ENCODE data around the gene EARS2.

Gene EARS2

DNA sequence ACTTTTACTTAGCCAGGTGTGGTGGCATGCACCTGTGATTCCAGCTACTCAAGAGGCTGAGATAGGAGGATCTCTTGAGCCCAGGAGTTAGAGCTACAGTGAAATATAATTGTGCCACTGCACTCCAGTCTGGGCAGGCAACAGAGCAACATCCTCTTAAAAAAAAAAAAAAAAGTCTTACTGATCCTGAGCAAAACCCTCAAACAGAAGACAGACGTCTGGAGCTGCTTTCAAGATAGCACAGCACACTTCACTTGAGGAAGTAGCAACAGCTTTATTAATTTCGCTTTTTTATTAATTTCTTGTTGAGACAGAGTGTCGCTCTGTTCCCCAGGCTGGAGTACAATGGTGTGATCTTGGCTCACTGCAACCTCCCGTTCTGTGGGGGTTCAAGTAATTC lies 36.6 kb downstream of the EARS2 start:
- TF ChIP-seq, protein P1, sequence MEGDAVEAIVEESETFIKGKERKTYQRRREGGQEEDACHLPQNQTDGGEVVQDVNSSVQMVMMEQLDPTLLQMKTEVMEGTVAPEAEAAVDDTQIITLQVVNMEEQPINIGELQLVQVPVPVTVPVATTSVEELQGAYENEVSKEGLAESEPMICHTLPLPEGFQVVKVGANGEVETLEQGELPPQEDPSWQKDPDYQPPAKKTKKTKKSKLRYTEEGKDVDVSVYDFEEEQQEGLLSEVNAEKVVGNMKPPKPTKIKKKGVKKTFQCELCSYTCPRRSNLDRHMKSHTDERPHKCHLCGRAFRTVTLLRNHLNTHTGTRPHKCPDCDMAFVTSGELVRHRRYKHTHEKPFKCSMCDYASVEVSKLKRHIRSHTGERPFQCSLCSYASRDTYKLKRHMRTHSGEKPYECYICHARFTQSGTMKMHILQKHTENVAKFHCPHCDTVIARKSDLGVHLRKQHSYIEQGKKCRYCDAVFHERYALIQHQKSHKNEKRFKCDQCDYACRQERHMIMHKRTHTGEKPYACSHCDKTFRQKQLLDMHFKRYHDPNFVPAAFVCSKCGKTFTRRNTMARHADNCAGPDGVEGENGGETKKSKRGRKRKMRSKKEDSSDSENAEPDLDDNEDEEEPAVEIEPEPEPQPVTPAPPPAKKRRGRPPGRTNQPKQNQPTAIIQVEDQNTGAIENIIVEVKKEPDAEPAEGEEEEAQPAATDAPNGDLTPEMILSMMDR (IDR thresholded peaks at IDR 0.05; ENCODE audit: low read length, missing control alignments): no peak
- no peak for DNase-seq (ENCODE audit: low read depth)
- no peak overlapping the region for H3K4me3 ChIP-seq (replicated peaks; ENCODE audit: low read depth, low read length)

DNA sequence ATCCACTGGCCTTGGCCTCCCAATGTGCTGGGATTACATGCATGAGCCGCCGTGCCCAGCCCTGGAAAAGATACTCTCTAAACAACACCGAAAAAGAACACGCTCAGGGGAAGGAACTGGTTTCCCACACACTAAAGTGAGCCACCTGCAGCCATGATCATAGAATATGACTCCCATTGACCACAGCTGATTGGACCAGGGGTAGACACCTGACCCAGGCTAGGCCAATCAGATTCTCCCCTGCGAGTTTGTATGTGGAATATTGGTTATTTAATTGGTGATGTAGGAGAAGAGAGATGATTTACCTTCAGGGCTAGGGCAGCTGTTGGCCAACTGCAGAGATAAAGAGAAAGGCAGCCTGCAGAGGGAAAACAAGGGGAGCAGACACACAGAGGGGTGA lies 37.9 kb downstream of the EARS2 start:
- DNase-seq (ENCODE audit: low read depth): no peak
- TF ChIP-seq, protein P1 (IDR thresholded peaks at IDR 0.05; ENCODE audit: low read length, missing control alignments): no peak
- no peak overlapping the region for H3K4me3 ChIP-seq (replicated peaks; ENCODE audit: low read depth, low read length)

DNA sequence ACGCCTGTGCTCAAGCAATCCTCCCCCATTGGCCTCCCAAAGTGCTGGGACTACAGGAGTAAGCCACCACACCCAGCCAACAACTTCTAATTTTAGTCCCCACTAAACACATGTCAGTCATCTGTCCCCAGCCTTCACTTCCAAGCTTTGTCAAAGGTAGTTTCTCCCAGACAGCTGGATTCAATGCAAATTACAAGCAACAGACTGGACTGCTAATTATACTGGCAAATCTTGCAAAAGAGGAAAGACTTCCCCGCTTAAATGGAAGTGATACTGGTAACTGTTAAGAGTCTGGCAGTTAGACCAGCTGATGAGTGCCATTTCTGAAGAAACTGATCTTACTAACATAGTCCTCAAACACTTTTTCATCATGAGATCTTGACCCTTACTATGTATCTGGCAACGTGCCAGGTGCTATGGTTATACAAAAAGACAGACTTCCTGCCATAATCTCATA lies 38.7 kb downstream of the EARS2 start:
- peak; percentile 45 for DNase-seq (ENCODE audit: low read depth)
- TF ChIP-seq, protein P1 (IDR thresholded peaks at IDR 0.05; ENCODE audit: low read length, missing control alignments): no peak
- H3K4me3 ChIP-seq (replicated peaks; ENCODE audit: low read depth, low read length): no peak overlapping the region

DNA sequence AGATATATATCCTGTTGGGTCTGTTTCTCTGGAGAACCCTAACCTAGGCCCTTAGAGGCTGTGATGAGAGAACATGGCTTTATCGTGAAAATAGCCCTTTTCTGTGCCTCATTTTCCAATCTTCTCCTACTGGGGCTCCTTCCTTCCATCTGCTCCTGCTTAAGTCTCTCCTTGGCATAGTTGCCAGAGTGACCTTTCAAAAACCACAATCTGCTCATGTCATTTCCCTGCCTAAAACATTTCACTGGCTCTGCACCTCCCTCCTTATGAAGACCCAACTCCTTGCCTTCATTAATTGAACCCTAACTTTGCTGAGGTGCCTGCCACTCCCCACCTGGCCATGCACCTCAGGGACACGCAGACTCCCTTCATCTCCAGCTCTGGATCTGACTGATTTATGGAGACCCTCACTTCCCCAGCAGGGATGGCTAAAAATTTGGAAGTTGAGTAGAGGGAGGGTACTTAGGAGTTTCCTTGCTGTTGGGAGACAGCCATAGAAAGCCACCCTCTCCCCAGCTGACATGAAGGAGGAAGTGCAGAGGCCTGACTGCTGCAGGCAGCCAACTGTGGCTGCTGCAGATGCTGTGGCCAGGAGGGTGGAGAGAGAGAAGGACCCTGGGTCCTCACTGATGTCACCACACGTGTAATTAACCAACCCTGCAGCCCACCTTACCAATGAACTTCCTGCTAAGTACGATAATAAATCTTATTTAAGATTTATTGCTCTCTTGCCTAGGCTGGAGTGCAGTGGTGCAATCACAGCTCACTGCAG lies 40.6 kb downstream of the EARS2 start:
- DNase-seq (ENCODE audit: low read depth): no peak
- TF ChIP-seq, protein P1 (IDR thresholded peaks at IDR 0.05; ENCODE audit: low read length, missing control alignments): no peak
- no peak overlapping the region for H3K4me3 ChIP-seq (replicated peaks; ENCODE audit: low read depth, low read length)

DNA sequence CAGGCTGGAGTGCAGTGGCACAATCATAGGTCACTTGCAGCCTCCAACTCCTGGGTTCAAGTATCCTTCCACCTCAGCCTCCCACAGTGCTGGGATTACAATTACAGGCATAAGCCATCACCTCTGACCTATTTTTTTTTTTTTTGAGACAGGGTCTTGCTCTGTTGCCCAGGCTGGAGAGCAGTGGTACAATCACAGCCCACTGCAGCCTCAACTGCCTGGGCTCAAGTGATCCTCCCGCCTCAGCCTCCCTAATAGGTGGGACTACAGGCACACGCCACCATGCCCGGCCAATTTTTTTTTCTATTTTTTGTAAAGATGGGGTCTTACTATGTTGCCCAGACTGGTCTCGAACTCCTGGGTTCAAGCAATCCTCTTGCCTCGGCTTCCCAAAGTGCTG lies 41.3 kb downstream of the EARS2 start:
- TF ChIP-seq, protein P1 (IDR thresholded peaks at IDR 0.05; ENCODE audit: low read length, missing control alignments): no peak
- DNase-seq (ENCODE audit: low read depth): no peak
- H3K4me3 ChIP-seq (replicated peaks; ENCODE audit: low read depth, low read length): no peak overlapping the region

DNA sequence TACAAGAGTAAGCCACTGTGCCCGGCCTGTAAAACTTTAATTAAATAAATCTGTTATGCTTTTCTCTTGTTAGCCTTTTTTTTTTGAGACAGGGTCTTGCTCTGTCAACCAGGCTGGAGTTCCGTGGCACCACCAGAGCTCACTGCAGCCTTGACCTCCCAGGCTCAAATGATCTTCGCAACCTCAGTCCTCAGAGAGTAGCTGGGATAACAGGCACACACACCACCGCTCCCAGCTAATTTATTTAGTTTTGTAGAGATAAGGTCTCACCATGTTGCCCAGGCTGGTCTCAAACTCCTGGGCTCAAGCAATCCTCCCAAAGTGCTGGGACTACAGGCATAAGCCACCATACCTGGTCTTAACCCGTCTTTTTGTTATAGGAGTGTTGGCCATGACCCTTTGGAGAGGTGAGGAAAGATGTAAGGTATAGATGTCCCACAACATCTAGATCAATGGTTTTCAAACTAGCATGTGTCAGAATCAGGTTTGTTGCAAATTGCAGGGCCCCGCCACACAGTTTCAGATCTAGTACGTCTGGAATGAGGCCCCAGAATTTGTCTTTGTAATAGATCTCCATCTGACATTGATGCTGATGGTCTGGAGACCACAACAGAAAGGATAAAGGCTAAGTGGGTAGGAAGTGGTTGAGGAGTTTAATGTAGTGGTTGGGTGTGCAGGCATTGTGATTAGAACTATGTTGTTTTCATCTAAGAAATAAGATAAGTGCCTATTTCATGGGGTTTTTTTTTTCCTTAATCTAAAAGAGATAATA lies 42.6 kb downstream of the EARS2 start:
- DNase-seq (ENCODE audit: low read depth): no peak
- no peak overlapping the region for H3K4me3 ChIP-seq (replicated peaks; ENCODE audit: low read depth, low read length)
- TF ChIP-seq, protein P1 (IDR thresholded peaks at IDR 0.05; ENCODE audit: low read length, missing control alignments): no peak
